Heart left ventricle (tissue), 13 donors: ENCODE data around the gene CCDC85C.

Source experiments
- CTCF ChIP-seq, 12 donors: fragments of 200-600 bp; sonication (generic) in 4 of 12; IDR thresholded peaks; one replicate each; pipeline versions ENCODE4 v1.5.0 to v1.8.0; 2018 to 2022; ENCODE audit warnings: antibody characterized with exemption in 12 of 12, mild to moderate bottlenecking in 5 of 12
- POLR2A ChIP-seq, 2 donors: fragments of 450-650 bp; IDR thresholded peaks; one replicate each; pipeline ENCODE4 v1.6.1; 2017; ENCODE audit warnings: antibody characterized with exemption in 2 of 2, mild to moderate bottlenecking in 2 of 2, moderate library complexity in 2 of 2
- donor health status: ischemic (EF 13 %, LVEDD 7.1; RV severe dilation, severe dysfunction).
- donor health status: DM: no; HTN: yes; CAD: no.
- donor health status: DM: no; HTN: no; CAD: no.
- donor health status: ischemic (EF 25% LVEDD 6.9; RV normal size, moderate dysfunction).
- donor health status: ischemic (EF 25% LVEDD 5.7; RV mildly dilated, moderate dysfunction).
- donor health status: ischemic (EF 35%, LVEDD 5.7; RV mildly dilated, moderate dysfunction).
- donor health status: nonischemic (EF 11% LVEDD 7.7; RV severe dilation, severe dysfunction).
- donor health status: DM: yes; HTN: yes; CAD: no.
- donor health status: PGD.
- donor health status: ischemic (EF 29% LVEDD 5.4; RV normal size, mild dysfunction).
- donor health status: nonischemic (EF 23%, LVEDD 6.1; RV moderate dilation, normal function).

- TF ChIP-seq CTCF (IDR thresholded peaks at IDR 0.05) (no peak), POLR2A (IDR thresholded peaks at IDR 0.05) (no peak)
These were observed 125.9 kb downstream of the CCDC85C start for GRCh38 chr14:99478128-99478527.
